ENCODE results near the gene COPS9.

The COPS9 gene

GRCh38 chr2:240168041-240168440, 31.9 kb upstream of the COPS9 start:
- no peak for DNase-seq (ENCODE audit: low read depth)
- H3K4me3 ChIP-seq (ENCODE audit: low read depth, low read length) = no peak overlapping the region
- TF ChIP-seq CTCF (IDR thresholded peaks at IDR 0.05; ENCODE audit: low read depth, low read length) (no peak), POLR2A (IDR thresholded peaks at IDR 0.05; ENCODE audit: extremely low read depth, insufficient read length) (no peak), MAX (IDR thresholded peaks at IDR 0.05; ENCODE audit: low read depth, low read length) (no peak), MYC (IDR thresholded peaks at IDR 0.05; ENCODE audit: low read depth, low read length) (no peak)

- TF ChIP-seq MYC (IDR thresholded peaks at IDR 0.05; ENCODE audit: low read depth, low read length) (no peak), CTCF (IDR thresholded peaks at IDR 0.05; ENCODE audit: low read depth, low read length) (no peak), MAX (IDR thresholded peaks at IDR 0.05; ENCODE audit: low read depth, low read length) (no peak), POLR2A (IDR thresholded peaks at IDR 0.05; ENCODE audit: extremely low read depth, insufficient read length) (no peak)
- no peak overlapping the region for H3K4me3 ChIP-seq (ENCODE audit: low read depth, low read length)
- no peak for DNase-seq (ENCODE audit: low read depth)
These were observed 31.4 kb upstream of the COPS9 start for GRCh38 chr2:240167588-240167880.

GRCh38 chr2:240166761-240167587, 30.9 kb upstream of the COPS9 start:
- TF ChIP-seq POLR2A (IDR thresholded peaks at IDR 0.05; ENCODE audit: extremely low read depth, insufficient read length) (no peak), CTCF (IDR thresholded peaks at IDR 0.05; ENCODE audit: low read depth, low read length) (no peak), MAX (IDR thresholded peaks at IDR 0.05; ENCODE audit: low read depth, low read length) (no peak), MYC (IDR thresholded peaks at IDR 0.05; ENCODE audit: low read depth, low read length) (no peak)
- DNase-seq (ENCODE audit: low read depth) = no peak
- H3K4me3 ChIP-seq (ENCODE audit: low read depth, low read length) = no peak overlapping the region

- DNase-seq (ENCODE audit: low read depth) = no peak
- TF ChIP-seq POLR2A (IDR thresholded peaks at IDR 0.05; ENCODE audit: extremely low read depth, insufficient read length) (no peak), CTCF (IDR thresholded peaks at IDR 0.05; ENCODE audit: low read depth, low read length) (no peak), MYC (IDR thresholded peaks at IDR 0.05; ENCODE audit: low read depth, low read length) (no peak), MAX (IDR thresholded peaks at IDR 0.05; ENCODE audit: low read depth, low read length) (no peak)
- H3K4me3 ChIP-seq (ENCODE audit: low read depth, low read length) = no peak overlapping the region
These were observed 30.1 kb upstream of the COPS9 start for GRCh38 chr2:240166191-240166590.

- DNase-seq (ENCODE audit: low read depth) = no peak
- TF ChIP-seq MYC (IDR thresholded peaks at IDR 0.05; ENCODE audit: low read depth, low read length) (no peak), POLR2A (IDR thresholded peaks at IDR 0.05; ENCODE audit: extremely low read depth, insufficient read length) (no peak), CTCF (IDR thresholded peaks at IDR 0.05; ENCODE audit: low read depth, low read length) (no peak), MAX (IDR thresholded peaks at IDR 0.05; ENCODE audit: low read depth, low read length) (no peak)
- H3K4me3 ChIP-seq (ENCODE audit: low read depth, low read length) = no peak overlapping the region
These were observed 29.6 kb upstream of the COPS9 start for GRCh38 chr2:240165661-240166060.

Data from NB4 (cell line).